HEK293 (cell line): Measurements from ENCODE around the gene NUDCD3.

Experiments
- MYNN ChIP-seq: fragments of 450-650 bp; formaldehyde crosslinking; IDR thresholded peaks from 2 replicates; pipeline ENCODE4 v1.5.1; 2016; ENCODE audit warnings: missing biosample characterization, missing genetic modification characterization, borderline replicate concordance
- ZNF169 ChIP-seq: fragments of 450-650 bp; formaldehyde crosslinking; IDR thresholded peaks from 2 replicates; pipeline ENCODE4 v1.5.1; 2016; ENCODE audit warnings: missing biosample characterization, missing genetic modification characterization

- TF ChIP-seq MYNN (tag by site-specific recombination) (no peak), ZNF169 (tag by site-specific recombination) (no peak)
Measured at GRCh38 chr7:44530990-44531389, 40.5 kb upstream of the NUDCD3 start.
